ENCODE data around the gene PCDH9. TPM values are rescaled to one million over a fixed set of nuclear protein-coding genes. Genes with fewer than 3 reads are reported as not detected.

Gene PCDH9
- polyA plus RNA-seq, 1 of the 3 experiments (the other 2 are of a cell fraction): 1.3 TPM

DNA sequence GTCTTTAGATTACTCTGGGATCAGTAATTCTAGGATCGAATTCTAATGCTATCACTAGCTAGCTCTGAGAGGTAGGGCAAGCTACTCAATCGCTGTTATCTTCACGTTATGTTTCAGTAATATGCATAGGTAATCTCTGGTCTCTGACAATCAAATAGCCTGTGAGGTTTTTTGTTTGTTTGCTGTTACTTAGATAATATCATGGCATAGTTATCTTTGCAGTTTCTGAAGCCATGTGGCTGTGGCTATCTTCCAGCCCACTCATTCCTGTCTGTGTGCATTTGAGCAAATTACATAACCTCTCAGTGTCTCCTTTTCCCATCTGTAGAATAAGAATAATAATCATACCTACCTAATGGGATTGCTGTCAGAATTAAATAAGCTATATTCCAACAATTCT, 330.2 kb downstream of the PCDH9 start (continued):
- TF ChIP-seq MEF2A (IDR thresholded peaks at IDR 0.05; ENCODE audit: borderline replicate concordance, low read depth): no peak
- peak in 1 of 2 experiments; percentile 77; a peak in 2 of 4 replicates for TF ChIP-seq EP300 (IDR thresholded peaks at IDR 0.05; ENCODE audit: borderline replicate concordance in 1 of 2, low read depth in 1 of 2, low read length in 1 of 2)
- no peak for TF ChIP-seq TAF1 (IDR thresholded peaks at IDR 0.05; ENCODE audit: borderline replicate concordance, low read depth, low read length)
- TF ChIP-seq, protein P1, sequence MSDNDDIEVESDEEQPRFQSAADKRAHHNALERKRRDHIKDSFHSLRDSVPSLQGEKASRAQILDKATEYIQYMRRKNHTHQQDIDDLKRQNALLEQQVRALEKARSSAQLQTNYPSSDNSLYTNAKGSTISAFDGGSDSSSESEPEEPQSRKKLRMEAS (IDR thresholded peaks at IDR 0.05; ENCODE audit: low read depth): no peak
- no peak for TF ChIP-seq ELF1 (IDR thresholded peaks at IDR 0.05)
- TF ChIP-seq, protein P2, sequence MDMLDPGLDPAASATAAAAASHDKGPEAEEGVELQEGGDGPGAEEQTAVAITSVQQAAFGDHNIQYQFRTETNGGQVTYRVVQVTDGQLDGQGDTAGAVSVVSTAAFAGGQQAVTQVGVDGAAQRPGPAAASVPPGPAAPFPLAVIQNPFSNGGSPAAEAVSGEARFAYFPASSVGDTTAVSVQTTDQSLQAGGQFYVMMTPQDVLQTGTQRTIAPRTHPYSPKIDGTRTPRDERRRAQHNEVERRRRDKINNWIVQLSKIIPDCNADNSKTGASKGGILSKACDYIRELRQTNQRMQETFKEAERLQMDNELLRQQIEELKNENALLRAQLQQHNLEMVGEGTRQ (IDR thresholded peaks at IDR 0.05; ENCODE audit: borderline replicate concordance, low read depth, low read length): no peak
- TF ChIP-seq MXI1 (IDR thresholded peaks at IDR 0.05; ENCODE audit: low read depth, low read length): peak; percentile 62; the same call in 1 of the 2 replicates

DNA sequence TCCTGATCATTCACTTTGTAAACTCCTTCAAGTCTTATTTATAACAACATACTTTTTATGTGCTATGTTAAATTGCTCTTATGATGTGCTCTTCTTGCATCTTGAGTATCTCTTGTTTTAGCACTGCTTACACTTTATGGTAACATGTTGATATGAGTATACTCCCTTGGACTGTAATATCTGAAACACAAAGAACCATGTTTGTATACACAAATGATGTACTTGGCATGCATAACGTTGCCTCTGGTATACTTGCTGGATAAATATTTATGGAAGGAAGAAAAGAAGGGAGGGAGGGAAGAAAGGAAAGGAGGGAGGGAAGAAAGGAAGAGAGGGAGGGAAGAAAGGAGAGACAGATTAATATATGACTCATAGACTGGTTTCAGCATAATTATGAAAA, 333.2 kb downstream of the PCDH9 start:
- no peak for DNase-seq
- Histone ChIP-seq H3K4me3 (ENCODE audit: low read depth in 2 of 2, low read length in 1 of 2) (no peak overlapping the region), H4K20me1 (ENCODE audit: insufficient read depth) (no peaks in the 10 kb centered on the region), H3K27me3 (ENCODE audit: insufficient read depth) (no peaks in the 10 kb centered on the region), H3K79me2 (ENCODE audit: insufficient read depth) (no peaks in the 10 kb centered on the region), H3K9ac (no peak overlapping the region), H3K4me2 (no peak overlapping the region), H3K4me1 (ENCODE audit: control insufficient read depth in 1 of 2, insufficient read depth in 2 of 2, low read depth in 1 of 2, low read length in 1 of 2) (peaks cover 0 to 4% of the 10 kb centered on the region in 2 experiments; a peak in 2 of 4 replicates), H3K27ac (ENCODE audit: low read depth in 2 of 2, low read length in 1 of 2) (no peak overlapping the region), H3K36me3 (replicated peaks in 1 of 2; ENCODE audit: control insufficient read depth in 1 of 2, insufficient read depth in 2 of 2, low read length in 1 of 2) (peaks cover 0 to 3% of the 10 kb centered on the region in 2 experiments), H3K9me2 (no peaks in the 10 kb centered on the region), H3F3A (replicated peaks; ENCODE audit: insufficient read depth) (no peaks in the 10 kb centered on the region), H3K9me3 (no peaks in the 10 kb centered on the region), H2AFZ (ENCODE audit: low read depth) (no peak overlapping the region)
- no peak for TF ChIP-seq FOXM1 (IDR thresholded peaks at IDR 0.05; ENCODE audit: low read depth)
- TF ChIP-seq, protein P3, sequence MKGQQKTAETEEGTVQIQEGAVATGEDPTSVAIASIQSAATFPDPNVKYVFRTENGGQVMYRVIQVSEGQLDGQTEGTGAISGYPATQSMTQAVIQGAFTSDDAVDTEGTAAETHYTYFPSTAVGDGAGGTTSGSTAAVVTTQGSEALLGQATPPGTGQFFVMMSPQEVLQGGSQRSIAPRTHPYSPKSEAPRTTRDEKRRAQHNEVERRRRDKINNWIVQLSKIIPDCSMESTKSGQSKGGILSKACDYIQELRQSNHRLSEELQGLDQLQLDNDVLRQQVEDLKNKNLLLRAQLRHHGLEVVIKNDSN (IDR thresholded peaks at IDR 0.05; ENCODE audit: borderline replicate concordance, low read depth): no peak
- TF ChIP-seq FOXJ3 (CRISPR knock-in tag; IDR thresholded peaks at IDR 0.05): no peak
- TF ChIP-seq CHD2 (IDR thresholded peaks at IDR 0.05; ENCODE audit: low read length, partially characterized antibody): no peak
- TF ChIP-seq, protein P2 (IDR thresholded peaks at IDR 0.05; ENCODE audit: borderline replicate concordance, low read depth, low read length): no peak
- TF ChIP-seq, protein P4, sequence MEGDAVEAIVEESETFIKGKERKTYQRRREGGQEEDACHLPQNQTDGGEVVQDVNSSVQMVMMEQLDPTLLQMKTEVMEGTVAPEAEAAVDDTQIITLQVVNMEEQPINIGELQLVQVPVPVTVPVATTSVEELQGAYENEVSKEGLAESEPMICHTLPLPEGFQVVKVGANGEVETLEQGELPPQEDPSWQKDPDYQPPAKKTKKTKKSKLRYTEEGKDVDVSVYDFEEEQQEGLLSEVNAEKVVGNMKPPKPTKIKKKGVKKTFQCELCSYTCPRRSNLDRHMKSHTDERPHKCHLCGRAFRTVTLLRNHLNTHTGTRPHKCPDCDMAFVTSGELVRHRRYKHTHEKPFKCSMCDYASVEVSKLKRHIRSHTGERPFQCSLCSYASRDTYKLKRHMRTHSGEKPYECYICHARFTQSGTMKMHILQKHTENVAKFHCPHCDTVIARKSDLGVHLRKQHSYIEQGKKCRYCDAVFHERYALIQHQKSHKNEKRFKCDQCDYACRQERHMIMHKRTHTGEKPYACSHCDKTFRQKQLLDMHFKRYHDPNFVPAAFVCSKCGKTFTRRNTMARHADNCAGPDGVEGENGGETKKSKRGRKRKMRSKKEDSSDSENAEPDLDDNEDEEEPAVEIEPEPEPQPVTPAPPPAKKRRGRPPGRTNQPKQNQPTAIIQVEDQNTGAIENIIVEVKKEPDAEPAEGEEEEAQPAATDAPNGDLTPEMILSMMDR (IDR thresholded peaks at IDR 0.05): no peak
- TF ChIP-seq NRF1 (IDR thresholded peaks at IDR 0.05; ENCODE audit: low read depth, low read length): no peak
- no peak for TF ChIP-seq MXI1 (IDR thresholded peaks at IDR 0.05; ENCODE audit: low read depth, low read length)
- TF ChIP-seq RAD21 (IDR thresholded peaks at IDR 0.05; ENCODE audit: low read length): no peak
- TF ChIP-seq, protein P1 (IDR thresholded peaks at IDR 0.05; ENCODE audit: low read depth): no peak
- TF ChIP-seq RCOR1 (IDR thresholded peaks at IDR 0.05; ENCODE audit: low read length): no peak
- TF ChIP-seq RFX5 (IDR thresholded peaks at IDR 0.05; ENCODE audit: low read length): no peak
- no peak for TF ChIP-seq JUND (IDR thresholded peaks at IDR 0.05)
- no peak for TF ChIP-seq RXRA (IDR thresholded peaks at IDR 0.05; ENCODE audit: borderline replicate concordance, low read depth)
- no peak for TF ChIP-seq EP300 (IDR thresholded peaks at IDR 0.05; ENCODE audit: borderline replicate concordance in 1 of 2, low read depth in 1 of 2, low read length in 1 of 2)
- no peak for TF ChIP-seq TCF12 (IDR thresholded peaks at IDR 0.05)
- CTCF ChIA-PET: no interaction called here
- POLR2A ChIA-PET: no interaction called here
- 60% methylated on average over 1 of the region's 1 CpG for WGBS (ENCODE audit: low lambda C conversion rate)

All from SK-N-SH (cell line).